Type B pancreatic cell (in vitro differentiated cells): ENCODE data around the gene GNPTAB. TPM values are rescaled to one million over a fixed set of nuclear protein-coding genes. Genes with fewer than 3 reads are reported as not detected.
A peak's percentile ranks its signal among the peaks of the same experiment; 100 is the strongest.

ENCODE experiments used
- DNase-seq: peaks from one replicate; pipeline ENCODE4 v3.0.0; 2021; ENCODE audit warnings: mixed read lengths; ENCODE audit not compliant: unreplicated experiment; ENCODE audit errors: extremely low spot score
- H3K27ac Mint-ChIP-seq: 2 replicates; pipeline ENCODE4 v1.8.0; 2021; ENCODE audit warnings: mild to moderate bottlenecking, mixed read lengths
- H3K27me3 Mint-ChIP-seq: 2 replicates; pipeline ENCODE4 v1.8.0; 2021; ENCODE audit warnings: mixed read lengths
- H3K36me3 Mint-ChIP-seq: 2 replicates; pipeline ENCODE4 v1.8.0; 2021; ENCODE audit warnings: mixed read lengths
- H3K4me1 Mint-ChIP-seq: one replicate; pipeline ENCODE4 v1.8.0; 2021; ENCODE audit warnings: mixed read lengths; ENCODE audit not compliant: unreplicated experiment
- H3K4me3 Mint-ChIP-seq: 2 replicates; pipeline ENCODE4 v1.8.0; 2021; ENCODE audit warnings: mild to moderate bottlenecking, mixed read lengths
- H3K9me3 Mint-ChIP-seq: 2 replicates; pipeline ENCODE4 v1.8.0; 2021; ENCODE audit warnings: mixed read lengths
- total RNA-seq: library from RNA; stranded (reverse); gene quantifications from 2 replicates; pipeline ENCODE4 v1.2.1, GENCODE V29; 2021; ENCODE audit warnings: low replicate concordance
- TF ChIP-seq, protein P1 (sequence below): fragments of 200-600 bp; sonication (generic); conservative IDR thresholded peaks from 2 replicates; pipeline ENCODE4 v1.5.0; 2021; ENCODE audit warnings: antibody characterized with exemption, mild to moderate bottlenecking

Gene GNPTAB
- total RNA-seq, 1 donor from 2014 or later: 29.4 TPM

DNA sequence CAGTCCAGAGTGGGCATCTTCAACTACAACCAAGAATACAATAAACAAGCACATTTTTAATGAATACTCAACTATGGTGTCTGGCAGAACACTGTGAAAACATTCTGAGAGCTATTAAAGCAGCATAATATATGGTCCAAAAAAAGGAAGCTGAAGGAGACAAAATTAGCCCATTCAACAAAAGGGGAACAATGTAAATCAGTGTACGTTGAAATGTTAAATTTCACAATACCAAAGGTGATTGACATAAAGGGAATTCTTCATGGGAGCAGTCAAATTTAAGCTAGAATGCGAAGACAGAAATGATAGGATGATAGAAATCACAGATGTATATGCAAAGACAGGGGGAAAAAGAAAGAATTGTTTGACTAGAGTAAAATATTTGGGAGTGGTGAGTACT, 50.2 kb downstream of the GNPTAB start:
- H3K27me3 Mint-ChIP-seq: no peaks in the 10 kb centered on the region
- H3K4me1 Mint-ChIP-seq: peaks cover 10% of the 10 kb centered on the region
- peaks cover 15% of the 10 kb centered on the region for H3K36me3 Mint-ChIP-seq
- no peaks in the 10 kb centered on the region for H3K9me3 Mint-ChIP-seq
- no peak for DNase-seq
- H3K27ac Mint-ChIP-seq: no peak overlapping the region
- no peak overlapping the region for H3K4me3 Mint-ChIP-seq
- TF ChIP-seq, protein P1, sequence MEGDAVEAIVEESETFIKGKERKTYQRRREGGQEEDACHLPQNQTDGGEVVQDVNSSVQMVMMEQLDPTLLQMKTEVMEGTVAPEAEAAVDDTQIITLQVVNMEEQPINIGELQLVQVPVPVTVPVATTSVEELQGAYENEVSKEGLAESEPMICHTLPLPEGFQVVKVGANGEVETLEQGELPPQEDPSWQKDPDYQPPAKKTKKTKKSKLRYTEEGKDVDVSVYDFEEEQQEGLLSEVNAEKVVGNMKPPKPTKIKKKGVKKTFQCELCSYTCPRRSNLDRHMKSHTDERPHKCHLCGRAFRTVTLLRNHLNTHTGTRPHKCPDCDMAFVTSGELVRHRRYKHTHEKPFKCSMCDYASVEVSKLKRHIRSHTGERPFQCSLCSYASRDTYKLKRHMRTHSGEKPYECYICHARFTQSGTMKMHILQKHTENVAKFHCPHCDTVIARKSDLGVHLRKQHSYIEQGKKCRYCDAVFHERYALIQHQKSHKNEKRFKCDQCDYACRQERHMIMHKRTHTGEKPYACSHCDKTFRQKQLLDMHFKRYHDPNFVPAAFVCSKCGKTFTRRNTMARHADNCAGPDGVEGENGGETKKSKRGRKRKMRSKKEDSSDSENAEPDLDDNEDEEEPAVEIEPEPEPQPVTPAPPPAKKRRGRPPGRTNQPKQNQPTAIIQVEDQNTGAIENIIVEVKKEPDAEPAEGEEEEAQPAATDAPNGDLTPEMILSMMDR: no peak

DNA sequence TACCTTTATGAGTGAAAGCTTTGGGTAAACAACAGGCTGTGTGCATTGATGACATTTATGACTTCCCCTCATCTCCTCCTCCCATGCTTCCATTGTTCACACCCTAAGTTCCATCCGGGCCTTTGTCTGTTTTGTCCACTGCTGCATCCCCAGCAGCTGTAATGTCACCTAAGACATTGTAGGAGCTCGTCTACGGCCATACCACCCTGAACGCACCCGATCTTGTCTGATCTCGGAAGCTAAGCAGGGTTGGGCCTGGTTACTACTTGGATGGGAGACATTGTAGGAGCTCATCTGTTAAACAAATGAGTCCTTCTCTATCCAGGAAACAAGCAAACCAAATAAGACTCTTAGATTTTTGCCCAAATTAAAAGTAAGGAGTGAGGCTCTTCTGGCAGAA, 51.1 kb downstream of the GNPTAB start:
- no peaks in the 10 kb centered on the region for H3K27me3 Mint-ChIP-seq
- H3K9me3 Mint-ChIP-seq: no peaks in the 10 kb centered on the region
- TF ChIP-seq, protein P1: no peak
- peaks cover 10% of the 10 kb centered on the region for H3K4me1 Mint-ChIP-seq
- no peak for DNase-seq
- peaks cover 13% of the 10 kb centered on the region for H3K36me3 Mint-ChIP-seq
- no peak overlapping the region for H3K4me3 Mint-ChIP-seq
- H3K27ac Mint-ChIP-seq: no peak overlapping the region

DNA sequence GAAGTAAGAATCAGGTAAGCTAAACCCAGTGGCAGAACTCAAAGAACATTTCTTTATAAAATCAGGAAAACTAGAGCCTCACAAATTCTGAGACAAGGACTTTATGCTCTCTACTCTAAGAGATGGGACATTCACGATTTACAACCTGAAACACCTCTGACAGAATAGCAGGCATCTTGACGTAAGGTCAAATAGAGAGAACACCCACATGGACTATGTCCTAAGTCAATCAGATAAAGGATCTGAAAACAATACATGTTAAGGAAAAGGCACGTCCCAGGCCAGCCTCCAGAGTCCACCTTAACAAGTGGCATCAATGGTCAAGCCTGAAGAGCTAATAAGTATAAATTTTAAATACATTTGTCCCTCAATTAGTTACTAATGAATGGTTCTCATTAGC, 51.6 kb downstream of the GNPTAB start:
- peaks cover 11% of the 10 kb centered on the region for H3K36me3 Mint-ChIP-seq
- no peak for DNase-seq
- H3K4me3 Mint-ChIP-seq: no peak overlapping the region
- TF ChIP-seq, protein P1: no peak
- no peak overlapping the region for H3K27ac Mint-ChIP-seq
- no peaks in the 10 kb centered on the region for H3K27me3 Mint-ChIP-seq
- peaks cover 10% of the 10 kb centered on the region for H3K4me1 Mint-ChIP-seq
- no peaks in the 10 kb centered on the region for H3K9me3 Mint-ChIP-seq

DNA sequence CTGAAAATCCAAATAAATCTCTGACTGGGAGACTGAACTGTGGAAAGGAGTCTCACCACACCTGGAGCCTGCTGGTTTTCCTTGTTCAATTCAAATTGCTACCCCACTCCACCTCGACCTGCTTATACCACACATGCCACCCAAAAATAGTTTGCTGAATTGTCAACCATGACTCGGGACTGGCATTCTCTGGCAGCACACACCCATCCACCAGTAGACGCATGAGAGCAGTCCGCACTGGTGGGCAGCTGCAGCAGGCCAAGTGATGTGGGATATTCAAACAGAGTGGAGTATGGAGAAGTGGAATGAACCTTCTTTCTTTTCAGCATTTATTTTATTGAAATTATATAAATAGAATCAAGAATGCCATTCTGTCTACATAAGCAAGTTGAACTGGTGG, 52.8 kb downstream of the GNPTAB start:
- no peaks in the 10 kb centered on the region for H3K27me3 Mint-ChIP-seq
- H3K36me3 Mint-ChIP-seq: peaks cover 11% of the 10 kb centered on the region
- no peak overlapping the region for H3K4me3 Mint-ChIP-seq
- H3K4me1 Mint-ChIP-seq: peaks cover 6% of the 10 kb centered on the region
- H3K27ac Mint-ChIP-seq: no peak overlapping the region
- no peaks in the 10 kb centered on the region for H3K9me3 Mint-ChIP-seq
- TF ChIP-seq, protein P1: no peak
- DNase-seq: no peak

DNA sequence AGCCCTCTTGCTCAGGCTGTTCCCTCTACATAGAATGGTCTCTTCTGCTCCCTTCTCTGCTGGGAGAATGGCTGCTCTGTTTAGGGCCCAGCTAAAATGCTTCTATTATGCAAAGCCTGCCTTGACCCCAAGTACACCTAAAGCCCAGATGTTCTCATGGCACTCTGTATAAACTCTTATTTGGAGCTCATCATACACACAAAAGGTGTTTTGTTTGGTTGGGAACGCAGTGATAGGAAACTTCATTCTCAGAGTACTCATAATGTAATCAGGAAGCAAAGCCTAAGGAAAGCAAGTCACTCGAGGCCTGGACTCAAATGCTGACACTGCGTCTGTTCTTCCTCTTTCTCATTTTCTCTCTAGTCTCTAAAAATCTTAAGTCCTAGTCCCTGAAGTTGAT, 53.3 kb downstream of the GNPTAB start:
- peak overlapping the region; percentile 26 for H3K27ac Mint-ChIP-seq
- TF ChIP-seq, protein P1: no peak
- peaks cover 2% of the 10 kb centered on the region for H3K4me1 Mint-ChIP-seq
- H3K36me3 Mint-ChIP-seq: peaks cover 7% of the 10 kb centered on the region
- no peaks in the 10 kb centered on the region for H3K27me3 Mint-ChIP-seq
- no peaks in the 10 kb centered on the region for H3K9me3 Mint-ChIP-seq
- DNase-seq: no peak
- H3K4me3 Mint-ChIP-seq: no peak overlapping the region

DNA sequence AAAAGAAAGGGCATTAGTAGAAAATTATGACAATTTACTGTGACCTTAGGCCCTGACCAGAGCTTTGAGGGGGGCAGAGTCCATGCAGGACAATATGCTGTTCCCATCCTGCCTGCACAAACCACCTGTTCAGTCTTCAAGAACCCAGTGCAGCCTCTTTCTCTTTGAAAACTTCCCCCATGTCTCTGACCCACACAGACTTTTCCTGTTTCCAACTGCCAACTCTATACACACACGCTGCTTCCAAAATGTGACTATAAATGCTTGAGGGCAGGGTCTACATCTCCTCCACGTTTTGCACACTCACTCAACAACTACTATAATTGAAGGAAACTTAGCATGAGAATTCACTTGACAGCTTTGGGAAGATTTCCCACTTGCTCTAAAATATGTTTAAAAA, 54.9 kb downstream of the GNPTAB start:
- Mint-ChIP-seq H3K36me3 (peaks cover 6% of the 10 kb centered on the region), H3K4me3 (no peak overlapping the region), H3K27me3 (no peaks in the 10 kb centered on the region), H3K27ac (no peak overlapping the region), H3K9me3 (no peaks in the 10 kb centered on the region), H3K4me1 (no peaks in the 10 kb centered on the region)
- TF ChIP-seq, protein P1: no peak
- DNase-seq: no peak
